ENCODE results near the gene MYD88.

The MYD88 gene

DNA sequence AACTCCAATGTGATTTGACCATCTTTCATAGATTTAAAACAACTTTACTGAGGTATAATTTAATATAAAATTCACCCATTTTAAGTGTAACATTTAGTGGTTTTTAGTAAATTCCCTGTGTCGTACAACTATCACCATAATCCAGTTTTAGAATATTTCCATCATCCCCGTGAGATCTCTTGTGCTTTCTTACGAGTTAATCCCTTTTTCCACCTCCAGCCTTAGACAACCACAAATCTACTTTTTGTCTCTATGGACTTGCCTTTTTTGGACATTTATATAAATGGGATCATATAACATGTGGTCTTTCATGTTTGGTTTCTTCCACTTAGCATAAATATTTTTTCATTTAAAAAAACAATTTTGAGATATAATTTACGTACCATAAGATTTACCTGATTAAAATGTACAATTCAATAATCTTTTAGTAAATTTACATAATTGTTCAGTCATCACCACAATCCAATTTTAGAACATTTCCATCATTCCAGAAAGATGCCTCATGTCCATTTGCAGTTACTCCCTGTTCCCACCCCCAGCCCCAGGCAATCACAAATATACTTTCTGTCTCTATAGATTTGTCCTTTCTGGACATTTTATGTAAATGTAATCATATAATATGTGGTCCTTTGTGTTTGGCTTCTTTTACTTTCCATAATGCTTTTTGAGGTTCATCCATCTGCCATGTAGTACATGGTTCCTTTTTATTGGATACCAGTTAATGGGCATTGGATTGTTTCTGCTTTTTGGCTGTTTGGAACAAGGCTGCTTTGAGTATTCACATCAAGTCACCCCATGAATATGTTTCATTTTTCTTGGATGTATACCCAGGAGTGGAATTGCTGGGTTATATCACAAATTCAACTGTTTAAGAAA is 29.9 kb downstream of the MYD88 start:
- no peak for DNase-seq

DNA sequence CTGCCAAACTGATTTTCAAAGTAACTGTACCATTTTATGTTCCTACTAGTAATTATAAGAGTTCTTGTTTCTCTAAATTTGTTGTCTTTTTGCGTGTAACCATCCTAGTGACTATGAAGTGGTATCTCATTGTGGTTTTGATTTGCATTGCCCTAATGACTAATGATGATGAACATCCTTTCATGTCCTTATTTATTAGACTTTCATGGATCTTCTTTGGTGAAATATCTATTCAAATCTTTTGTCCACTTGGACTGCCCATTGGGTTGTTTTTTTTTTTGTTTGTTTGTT is 30.5 kb downstream of the MYD88 start:
- DNase-seq: no peak

DNA sequence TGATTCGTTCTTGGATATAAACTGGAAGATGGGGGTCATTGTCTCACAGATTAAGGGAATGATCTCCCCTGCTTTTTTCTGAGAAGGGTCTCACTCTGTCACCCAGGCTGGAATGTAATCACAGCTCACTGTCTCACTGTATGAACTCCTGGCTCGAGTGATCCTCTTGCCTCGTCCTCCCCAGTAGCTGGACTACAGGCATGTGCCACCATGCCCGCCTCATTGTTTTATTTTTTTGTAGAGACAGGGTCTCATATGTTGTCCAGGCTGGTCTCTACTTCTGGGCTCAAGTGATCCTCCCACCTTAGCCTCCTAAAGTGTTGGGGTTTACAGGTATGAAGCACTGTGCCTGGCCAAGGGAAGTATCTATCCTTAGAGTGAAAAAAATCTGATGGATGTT is 32.3 kb downstream of the MYD88 start:
- no peak for DNase-seq

DNA sequence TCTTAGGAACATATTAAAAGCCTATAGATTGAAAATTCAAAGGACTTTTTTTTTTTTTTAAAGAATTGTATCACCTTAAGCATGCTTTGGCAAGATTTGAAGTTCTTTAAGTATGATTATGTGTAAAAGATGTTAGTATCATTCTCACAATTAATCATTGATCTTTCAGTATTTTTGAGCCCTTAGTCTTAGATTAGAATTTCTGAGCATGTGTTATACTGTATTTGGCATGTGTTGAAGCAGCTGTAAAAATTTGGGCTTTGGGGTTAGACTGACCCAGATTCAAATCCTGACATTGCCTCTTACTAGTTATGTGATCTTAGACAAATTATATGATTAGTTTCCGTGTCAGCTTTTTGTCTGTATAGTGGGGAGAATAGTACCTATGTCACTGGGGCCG is 33.2 kb downstream of the MYD88 start:
- DNase-seq: no peak

DNA sequence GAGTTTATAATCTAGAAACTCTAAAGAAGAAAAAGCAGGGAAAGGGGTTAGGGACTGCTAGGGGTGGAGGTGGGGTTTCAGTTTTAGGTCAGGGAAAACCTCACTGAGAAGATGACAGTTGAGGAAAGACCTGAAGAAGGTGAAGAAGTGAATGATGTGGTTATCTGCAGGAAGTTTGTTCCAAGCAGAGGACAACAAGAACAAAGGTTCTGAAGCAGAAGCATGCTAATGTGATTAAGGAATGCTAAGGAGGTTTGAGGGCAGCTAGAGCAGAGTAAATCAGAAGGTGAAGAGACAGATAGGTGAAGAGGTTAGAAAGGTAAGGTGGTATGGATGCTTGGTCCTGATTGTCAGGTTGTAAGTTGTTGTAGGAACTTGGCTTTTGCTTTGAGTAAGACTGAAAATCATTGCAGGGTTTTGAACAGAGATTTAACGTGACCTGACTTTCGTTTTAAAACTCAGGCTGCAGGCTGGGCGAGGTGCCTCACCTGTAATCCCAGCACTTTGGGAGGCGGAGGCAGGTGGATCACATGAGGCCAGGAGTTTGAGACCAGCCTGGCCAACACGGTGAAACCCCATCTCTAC is 35.5 kb downstream of the MYD88 start:
- DNase-seq: no peak

DNA sequence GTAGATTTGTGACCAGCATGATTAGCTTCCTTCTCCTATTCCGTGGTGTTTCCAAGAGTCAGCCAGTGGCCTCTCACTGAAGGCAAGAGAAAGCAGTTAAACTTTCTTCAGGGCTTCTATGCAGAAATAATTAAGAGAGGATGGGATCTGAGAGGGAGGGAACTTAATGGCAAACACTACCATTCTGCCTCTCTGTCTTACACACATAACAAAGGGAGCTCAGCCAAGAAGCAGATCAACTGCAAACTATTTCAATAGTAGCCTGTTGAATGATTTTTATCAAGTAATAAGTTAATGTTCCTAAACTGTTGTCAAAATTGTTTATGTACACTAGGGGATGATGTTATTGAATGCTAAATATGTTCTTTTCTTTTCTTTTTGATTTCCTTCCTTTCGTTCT is 38.7 kb downstream of the MYD88 start:
- DNase-seq: no peak

DNA sequence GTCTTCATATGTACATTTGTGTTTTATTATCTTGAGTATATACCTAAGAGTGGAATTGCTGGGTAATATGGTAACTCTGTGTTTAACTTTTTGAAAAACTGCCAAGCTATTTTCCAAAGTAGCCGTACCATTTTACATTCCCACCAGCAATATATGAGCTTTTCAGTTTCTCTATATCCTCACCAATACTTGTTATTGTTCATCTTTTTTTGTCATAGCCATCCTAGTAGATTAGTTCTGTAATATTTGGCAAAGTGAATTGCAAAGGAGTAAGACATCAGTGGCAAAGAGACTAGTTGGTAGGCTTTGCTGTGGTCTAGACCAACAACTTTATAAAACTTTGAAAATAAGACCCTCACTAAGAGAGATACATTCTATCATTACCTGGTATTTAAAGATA is 48.3 kb downstream of the MYD88 start:
- DNase-seq: no peak

DNA sequence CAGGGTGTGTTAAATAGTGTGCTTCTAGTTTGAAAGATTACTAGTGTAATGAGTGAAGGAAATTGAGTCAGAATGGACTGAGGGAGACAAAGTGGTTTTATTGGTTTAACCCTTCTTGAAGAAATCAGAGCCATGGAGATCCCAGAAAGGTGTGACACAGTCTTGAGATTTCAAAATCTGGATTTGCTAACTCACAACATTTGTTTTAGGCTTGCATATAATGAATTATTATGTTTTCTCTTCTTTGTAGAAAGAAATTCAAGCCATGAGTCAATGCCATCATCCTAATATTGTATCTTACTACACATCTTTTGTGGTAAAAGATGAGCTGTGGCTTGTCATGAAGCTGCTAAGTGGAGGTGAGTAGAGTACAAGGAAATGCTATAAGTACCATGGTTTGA is 52.0 kb downstream of the MYD88 start:
- no peak for DNase-seq

Data from cortex of kidney (tissue), 1 donor.